Nephron progenitor cell (in vitro differentiated cells): ENCODE results near the gene FICD.

Experiments used
- DNase-seq: peaks from one replicate; pipeline ENCODE4 v3.0.0; 2021
- H3K27ac Mint-ChIP-seq: 2 replicates; pipeline ENCODE4 v1.8.0; 2021; ENCODE audit warnings: mild to moderate bottlenecking, moderate library complexity, mixed read lengths
- H3K27me3 Mint-ChIP-seq: 2 replicates; pipeline ENCODE4 v1.8.0; 2021; ENCODE audit warnings: mild to moderate bottlenecking, low read depth, mixed read lengths; ENCODE audit not compliant: poor library complexity
- H3K36me3 Mint-ChIP-seq: 2 replicates; pipeline ENCODE4 v1.8.0; 2021; ENCODE audit warnings: low read depth, mixed read lengths
- H3K4me1 Mint-ChIP-seq: 2 replicates; pipeline ENCODE4 v1.8.0; 2021; ENCODE audit warnings: mixed read lengths
- H3K4me3 Mint-ChIP-seq: 2 replicates; pipeline ENCODE4 v1.8.0; 2021; ENCODE audit warnings: mild to moderate bottlenecking, moderate library complexity, mixed read lengths
- H3K9me3 Mint-ChIP-seq: 2 replicates; pipeline ENCODE4 v1.8.0; 2021; ENCODE audit warnings: mild to moderate bottlenecking, moderate library complexity, mixed read lengths
- TF ChIP-seq, protein P1 (sequence below): fragments of 200-600 bp; sonication (generic); IDR thresholded peaks from 2 replicates; pipeline ENCODE4 v1.5.0; 2021; ENCODE audit warnings: antibody characterized with exemption

FICD gene

DNA sequence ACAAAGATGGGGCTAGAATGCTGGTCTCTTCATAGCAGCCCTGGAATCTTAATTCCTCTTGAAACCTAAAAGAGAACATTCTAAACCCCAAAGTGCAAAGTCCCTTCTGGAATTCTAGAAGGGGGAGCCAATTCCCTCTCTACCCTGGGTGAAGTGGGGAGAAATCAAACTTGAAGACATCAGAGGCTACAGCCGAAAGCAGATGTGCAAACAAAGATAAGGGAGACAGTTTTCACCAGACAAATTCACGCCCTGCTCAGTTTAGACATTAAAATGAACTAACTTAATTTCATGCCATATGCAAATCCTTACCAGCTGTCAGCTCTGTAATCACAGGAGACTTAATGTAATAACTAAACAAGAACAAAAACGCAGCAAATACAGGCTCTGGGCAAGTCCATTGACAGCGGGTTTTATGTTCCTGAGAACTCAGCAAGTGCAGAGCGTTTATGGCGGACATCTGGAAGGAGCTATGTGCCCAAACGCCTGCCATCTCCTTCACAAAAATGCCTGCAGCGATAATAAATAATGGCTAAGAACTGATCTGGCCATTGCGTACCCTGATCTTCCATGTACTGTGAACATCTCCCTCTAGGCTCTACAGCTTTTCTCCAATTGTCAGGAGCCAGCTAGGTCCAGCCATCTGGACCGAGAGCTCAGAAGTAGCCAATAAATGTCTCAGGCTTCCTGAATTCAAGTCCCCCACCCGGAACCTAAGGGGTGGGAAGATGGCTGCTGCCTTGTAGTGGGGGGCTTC is 19.1 kb upstream of the FICD start:
- TF ChIP-seq, protein P1, sequence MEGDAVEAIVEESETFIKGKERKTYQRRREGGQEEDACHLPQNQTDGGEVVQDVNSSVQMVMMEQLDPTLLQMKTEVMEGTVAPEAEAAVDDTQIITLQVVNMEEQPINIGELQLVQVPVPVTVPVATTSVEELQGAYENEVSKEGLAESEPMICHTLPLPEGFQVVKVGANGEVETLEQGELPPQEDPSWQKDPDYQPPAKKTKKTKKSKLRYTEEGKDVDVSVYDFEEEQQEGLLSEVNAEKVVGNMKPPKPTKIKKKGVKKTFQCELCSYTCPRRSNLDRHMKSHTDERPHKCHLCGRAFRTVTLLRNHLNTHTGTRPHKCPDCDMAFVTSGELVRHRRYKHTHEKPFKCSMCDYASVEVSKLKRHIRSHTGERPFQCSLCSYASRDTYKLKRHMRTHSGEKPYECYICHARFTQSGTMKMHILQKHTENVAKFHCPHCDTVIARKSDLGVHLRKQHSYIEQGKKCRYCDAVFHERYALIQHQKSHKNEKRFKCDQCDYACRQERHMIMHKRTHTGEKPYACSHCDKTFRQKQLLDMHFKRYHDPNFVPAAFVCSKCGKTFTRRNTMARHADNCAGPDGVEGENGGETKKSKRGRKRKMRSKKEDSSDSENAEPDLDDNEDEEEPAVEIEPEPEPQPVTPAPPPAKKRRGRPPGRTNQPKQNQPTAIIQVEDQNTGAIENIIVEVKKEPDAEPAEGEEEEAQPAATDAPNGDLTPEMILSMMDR, result no peak
- peaks cover 20% of the 10 kb centered on the region for H3K27me3 Mint-ChIP-seq
- no peak for DNase-seq
- no peaks in the 10 kb centered on the region for H3K36me3 Mint-ChIP-seq
- no peak overlapping the region for H3K27ac Mint-ChIP-seq
- no peak overlapping the region for H3K4me3 Mint-ChIP-seq
- no peaks in the 10 kb centered on the region for H3K9me3 Mint-ChIP-seq
- no peaks in the 10 kb centered on the region for H3K4me1 Mint-ChIP-seq

DNA sequence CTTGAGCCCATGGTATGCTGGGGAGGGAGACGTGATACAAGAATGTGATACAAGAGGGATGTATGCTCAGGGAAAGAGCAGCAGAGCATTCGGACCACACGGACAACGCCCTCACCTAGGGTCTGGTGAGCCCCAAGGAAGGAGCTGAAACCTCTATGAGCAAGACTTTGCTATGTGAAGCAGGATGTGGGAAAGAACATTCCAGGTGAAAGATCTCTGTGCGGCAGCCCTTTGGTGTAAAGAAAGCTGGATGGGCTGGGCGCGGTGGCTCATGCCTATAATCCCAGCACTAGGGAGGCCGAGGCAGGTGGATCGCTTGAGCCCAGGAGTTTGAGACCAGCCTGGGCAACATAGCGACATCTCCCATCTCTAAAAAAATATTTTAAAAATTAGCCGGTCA is 16.9 kb upstream of the FICD start:
- peaks cover 4% of the 10 kb centered on the region for H3K36me3 Mint-ChIP-seq
- no peak overlapping the region for H3K4me3 Mint-ChIP-seq
- peaks cover 24% of the 10 kb centered on the region for H3K27me3 Mint-ChIP-seq
- TF ChIP-seq, protein P1, result no peak
- no peak overlapping the region for H3K27ac Mint-ChIP-seq
- H3K4me1 Mint-ChIP-seq, result no peaks in the 10 kb centered on the region
- peaks cover 19% of the 10 kb centered on the region for H3K9me3 Mint-ChIP-seq
- no peak for DNase-seq

GRCh38 chr12:108502922-108503321 is 12.2 kb upstream of the FICD start:
- Mint-ChIP-seq H3K4me1 (no peaks in the 10 kb centered on the region), H3K9me3 (peaks cover 37% of the 10 kb centered on the region), H3K36me3 (peaks cover 5% of the 10 kb centered on the region), H3K4me3 (no peak overlapping the region), H3K27ac (no peak overlapping the region), H3K27me3 (peaks cover 23% of the 10 kb centered on the region)
- TF ChIP-seq, protein P1, result no peak
- DNase-seq, result no peak

DNA sequence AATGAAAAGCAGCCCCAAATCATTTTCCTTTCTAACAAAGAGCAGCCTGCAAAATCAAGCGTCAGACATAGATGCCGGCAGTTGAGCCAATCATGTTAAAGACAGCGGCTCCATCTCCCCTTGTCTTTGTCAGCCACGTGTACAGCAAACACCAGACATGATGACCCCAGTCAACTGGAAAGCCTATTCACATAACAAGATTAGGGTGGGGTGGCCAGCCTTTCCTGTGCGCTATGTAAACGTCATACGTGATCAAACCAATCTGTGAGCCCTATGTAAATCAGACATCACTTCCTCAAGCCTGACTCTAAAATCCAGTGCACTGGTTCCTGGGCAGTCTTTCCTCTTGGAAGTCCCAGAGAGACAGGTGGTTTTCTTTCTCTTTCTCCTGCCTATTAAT is 9.9 kb upstream of the FICD start:
- peaks cover 5% of the 10 kb centered on the region for H3K36me3 Mint-ChIP-seq
- no peaks in the 10 kb centered on the region for H3K4me1 Mint-ChIP-seq
- DNase-seq, result no peak
- H3K27me3 Mint-ChIP-seq, result peaks cover 20% of the 10 kb centered on the region
- H3K9me3 Mint-ChIP-seq, result peaks cover 37% of the 10 kb centered on the region
- H3K4me3 Mint-ChIP-seq, result no peak overlapping the region
- no peak overlapping the region for H3K27ac Mint-ChIP-seq
- TF ChIP-seq, protein P1, result no peak

GRCh38 chr12:108507971-108508642 is 7.0 kb upstream of the FICD start:
- H3K4me1 Mint-ChIP-seq, result no peaks in the 10 kb centered on the region
- no peak for DNase-seq

More at GRCh38 chr12:108507971-108508642, 7.0 kb upstream of the FICD start:
- Mint-ChIP-seq H3K27ac (no peak overlapping the region), H3K27me3 (peaks cover 12% of the 10 kb centered on the region), H3K4me3 (no peak overlapping the region), H3K36me3 (peaks cover 2% of the 10 kb centered on the region), H3K9me3 (peaks cover 18% of the 10 kb centered on the region)
- TF ChIP-seq, protein P1, result no peak
